ENCODE results near the gene RPS19BP1. TPM values are rescaled to one million over a fixed set of nuclear protein-coding genes. Genes with fewer than 3 reads are reported as not detected.

The RPS19BP1 gene
- total and polyA plus RNA-seq, 4 experiments from 2014 or later = 66.9 to 112 (median 85.3) TPM

GRCh38 chr22:39535357-39535725, 2.8 kb upstream of the RPS19BP1 start:
- intact Hi-C loops (cut with micrococcal nuclease) = no loop called here
- Mint-ChIP-seq H3K4me1 (peaks cover 19 to 32% (median 26%) of the 10 kb centered on the region in 4 donors), H3K9me3 (peaks cover 0 to 2% (median 0%) of the 10 kb centered on the region in 8 donors), H3K4me3 (no peak overlapping the region), H3K27me3 (no peaks in the 10 kb centered on the region), H3K36me3 (peaks cover 10 to 19% of the 10 kb centered on the region in 2 donors), H3K27ac (no peak overlapping the region)
- Histone ChIP-seq H3K4me3 (ENCODE audit: low read length in 2 of 2) (no peak overlapping the region), H3K9me3 (ENCODE audit: control insufficient read depth in 1 of 2, low read length in 2 of 2) (no peaks in the 10 kb centered on the region), H3K27me3 (ENCODE audit: insufficient read depth, low read length) (no peaks in the 10 kb centered on the region), H3K27ac (ENCODE audit: low read depth, low read length) (no peak overlapping the region), H3K36me3 (ENCODE audit: insufficient read depth, low read length) (no peaks in the 10 kb centered on the region), H3K4me1 (ENCODE audit: insufficient read depth, low read length) (peaks cover 27% of the 10 kb centered on the region)
- CTCF ChIA-PET (ENCODE audit: partially characterized antibody) = interaction anchor here (0.6 to 8.7 kb wide), 24 partner anchors 9 to 951 kb away, joined by 3 to 179 read pairs (median 5); partner anchors contain the start of gene ADSL
- DNase-seq = peak in 1 of 5 donors; percentile 38
- POLR2A ChIA-PET (ENCODE audit: partially characterized antibody) = interaction anchor here (1.0 to 4.4 kb wide), 7 partner anchors 15 to 813 kb away, joined by 3 to 41 read pairs (median 8); partner anchors contain the start of genes ADSL, ATF4 and MIEF1

DNA sequence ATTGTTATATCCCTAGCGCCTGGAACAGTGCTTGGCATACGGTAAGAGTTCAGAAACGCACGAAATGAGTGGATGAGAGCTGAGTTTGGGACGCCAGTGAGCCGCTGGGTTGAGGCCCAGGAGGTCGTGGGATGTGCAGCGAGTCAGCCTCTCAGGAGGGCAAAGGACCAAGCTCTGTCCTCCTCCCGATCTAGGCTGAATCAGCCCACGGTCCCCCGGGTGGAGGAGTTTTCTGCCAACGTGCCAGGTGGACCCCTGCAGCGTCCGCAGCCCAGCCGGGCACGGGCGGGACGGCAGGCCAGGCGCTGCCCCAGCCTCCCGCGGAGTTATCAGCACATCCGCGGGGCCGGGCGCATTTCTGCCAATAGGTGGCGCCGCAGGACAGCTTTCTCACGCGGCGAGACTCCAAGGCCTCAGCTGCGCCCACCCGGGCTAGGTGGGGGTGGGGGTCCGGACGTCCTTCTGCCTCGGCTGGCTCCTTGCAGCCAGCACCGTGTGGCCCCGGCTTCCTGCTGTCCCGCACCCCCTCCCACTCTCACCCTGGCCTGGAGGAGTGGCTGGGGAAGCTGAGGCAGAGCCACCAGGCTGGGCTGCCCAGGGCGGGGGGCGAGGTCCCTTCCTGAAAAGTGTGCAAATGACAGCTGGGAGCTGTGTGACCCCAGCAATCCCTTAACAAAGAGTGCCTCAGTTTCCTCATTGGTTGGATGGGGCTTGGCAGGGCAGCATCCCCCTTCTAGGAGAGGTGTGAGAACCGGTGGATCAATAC, 2.2 kb upstream of the RPS19BP1 start:
- H3K36me3 ChIP-seq (ENCODE audit: insufficient read depth, low read length) = peaks cover 5% of the 10 kb centered on the region
- H3K36me3 Mint-ChIP-seq = peaks cover 10 to 23% of the 10 kb centered on the region in 2 donors
- no peaks in the 10 kb centered on the region for H3K27me3 Mint-ChIP-seq
- H3K4me1 Mint-ChIP-seq = peaks cover 24 to 37% (median 31%) of the 10 kb centered on the region in 4 donors
- peak; percentile 68 to 77 (median 73) for DNase-seq
- peaks cover 0 to 2% (median 0%) of the 10 kb centered on the region in 8 donors for H3K9me3 Mint-ChIP-seq
- no peak overlapping the region for H3K27ac ChIP-seq (ENCODE audit: low read depth, low read length)
- H3K4me1 ChIP-seq (ENCODE audit: insufficient read depth, low read length) = peaks cover 33% of the 10 kb centered on the region
- H3K27me3 ChIP-seq (ENCODE audit: insufficient read depth, low read length) = no peaks in the 10 kb centered on the region
- ChIA-PET POLR2A (ENCODE audit: partially characterized antibody) (interaction anchor here (0.8 to 4.4 kb wide), 11 partner anchors 10 to 813 kb away, joined by 3 to 41 read pairs (median 4); partner anchors contain the start of genes ADSL, ATF4, MIEF1 and RPL3), CTCF (ENCODE audit: partially characterized antibody) (interaction anchor here (0.6 to 8.7 kb wide), 30 partner anchors 8 to 952 kb away, joined by 3 to 179 read pairs (median 4); partner anchors contain the start of genes ADSL and MIEF1)
- H3K4me3 Mint-ChIP-seq = peak overlapping the region in 2 of 8 donors; percentile 10 to 36
- H3K4me3 ChIP-seq (ENCODE audit: low read length in 2 of 2) = peak overlapping the region in 1 of 2 donors; percentile 24
- no peaks in the 10 kb centered on the region for H3K9me3 ChIP-seq (ENCODE audit: control insufficient read depth in 1 of 2, low read length in 2 of 2)
- H3K27ac Mint-ChIP-seq = peak overlapping the region in 2 of 7 donors; percentile 18 to 77
- intact Hi-C loops (cut with micrococcal nuclease) = loop anchor here (1.0 kb wide), 3 partner anchors 406 to 814 kb away; no protein-coding TSS in a partner anchor

DNA sequence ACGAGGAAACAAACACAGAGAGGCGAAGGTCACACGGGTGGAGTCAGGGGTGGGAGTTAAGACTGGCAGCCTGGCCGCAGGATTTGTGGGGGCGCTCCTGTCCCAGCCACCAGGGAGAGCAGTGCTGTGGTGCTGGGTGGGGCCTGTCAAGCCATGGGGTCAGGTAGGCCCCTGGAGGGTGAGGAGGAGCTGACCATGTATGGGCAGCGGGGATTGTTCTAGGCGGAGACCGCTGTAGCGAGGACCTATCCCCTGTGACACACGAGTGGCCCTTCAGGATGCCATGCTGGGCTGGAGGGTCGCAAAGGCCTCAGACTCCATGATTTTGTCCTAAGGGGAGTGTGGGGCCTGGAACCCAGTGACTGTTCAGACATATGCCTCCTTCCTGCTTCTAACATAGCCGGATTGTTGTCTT, 1.6 kb upstream of the RPS19BP1 start:
- peak in 1 of 5 donors; percentile 28 for DNase-seq
- Mint-ChIP-seq H3K9me3 (peaks cover 0 to 2% (median 0%) of the 10 kb centered on the region in 8 donors), H3K27me3 (no peaks in the 10 kb centered on the region), H3K4me3 (no peak overlapping the region), H3K27ac (peak overlapping the region in 4 of 7 donors; percentile 18 to 59 (median 42)), H3K4me1 (peaks cover 28 to 44% (median 36%) of the 10 kb centered on the region in 4 donors), H3K36me3 (peaks cover 10 to 30% of the 10 kb centered on the region in 2 donors)
- Histone ChIP-seq H3K9me3 (ENCODE audit: control insufficient read depth in 1 of 2, low read length in 2 of 2) (no peaks in the 10 kb centered on the region), H3K27me3 (ENCODE audit: insufficient read depth, low read length) (no peaks in the 10 kb centered on the region), H3K27ac (ENCODE audit: low read depth, low read length) (no peak overlapping the region), H3K4me3 (ENCODE audit: low read length in 2 of 2) (no peak overlapping the region), H3K4me1 (ENCODE audit: insufficient read depth, low read length) (peaks cover 39% of the 10 kb centered on the region), H3K36me3 (ENCODE audit: insufficient read depth, low read length) (peaks cover 10% of the 10 kb centered on the region)
- intact Hi-C loops (cut with micrococcal nuclease) = loop anchor here (1.0 kb wide), 3 partner anchors 406 to 814 kb away; no protein-coding TSS in a partner anchor
- CTCF ChIA-PET (ENCODE audit: partially characterized antibody) = interaction anchor here (0.8 to 8.7 kb wide), 26 partner anchors 11 to 953 kb away, joined by 3 to 179 read pairs (median 5); partner anchors contain the start of genes ADSL and MIEF1
- POLR2A ChIA-PET (ENCODE audit: partially characterized antibody) = interaction anchor here (0.9 to 14.5 kb wide), 10 partner anchors 9 to 813 kb away, joined by 3 to 165 read pairs (median 6); partner anchors contain the start of genes ADSL, ATF4, MIEF1 and RPL3

DNA sequence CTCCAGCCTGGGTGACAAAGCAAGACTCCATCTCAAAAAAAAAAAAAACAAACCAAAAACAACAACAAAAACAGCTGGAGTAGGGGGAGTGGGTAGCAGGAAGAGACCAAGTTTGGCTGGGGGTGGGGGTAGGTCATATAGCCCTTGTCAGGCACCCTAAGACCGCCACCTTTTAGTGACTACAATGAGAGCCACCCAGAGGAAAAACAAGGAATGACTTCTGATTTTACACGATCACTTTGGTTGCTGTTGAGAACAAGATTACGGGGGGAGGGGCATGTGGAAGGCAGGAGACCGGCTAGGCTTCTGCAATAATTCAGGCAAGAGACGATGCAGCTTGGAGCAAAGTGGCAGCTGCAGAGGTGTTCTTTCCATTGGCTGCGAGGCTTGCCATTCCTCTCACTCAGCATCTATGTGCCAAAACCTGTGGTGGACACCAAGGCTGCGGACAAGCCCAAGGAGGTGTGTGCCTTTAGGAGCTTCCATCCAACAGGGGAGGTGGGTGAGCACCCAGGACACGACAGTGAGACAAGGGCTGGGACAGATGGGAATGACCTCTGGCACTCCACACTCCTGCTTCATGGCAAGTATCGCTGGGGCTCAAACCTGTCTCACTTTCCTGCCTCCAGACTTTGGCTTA, 1.7 kb downstream of the RPS19BP1 start:
- intact Hi-C loops (cut with micrococcal nuclease) = no loop called here
- Histone ChIP-seq H3K27me3 (ENCODE audit: insufficient read depth, low read length) (no peaks in the 10 kb centered on the region), H3K36me3 (ENCODE audit: insufficient read depth, low read length) (peaks cover 20% of the 10 kb centered on the region), H3K4me1 (ENCODE audit: insufficient read depth, low read length) (peaks cover 70% of the 10 kb centered on the region), H3K4me3 (ENCODE audit: low read length in 2 of 2) (no peak overlapping the region), H3K9me3 (ENCODE audit: control insufficient read depth in 1 of 2, low read length in 2 of 2) (no peaks in the 10 kb centered on the region), H3K27ac (ENCODE audit: low read depth, low read length) (no peak overlapping the region)
- peaks cover 0 to 2% (median 0%) of the 10 kb centered on the region in 8 donors for H3K9me3 Mint-ChIP-seq
- H3K4me3 Mint-ChIP-seq = peak overlapping the region; percentile 92 to 98 (median 96)
- POLR2A ChIA-PET (ENCODE audit: partially characterized antibody) = interaction anchor here (0.9 to 14.5 kb wide), 13 partner anchors 9 to 514 kb away, joined by 3 to 165 read pairs (median 9); partner anchors contain the start of genes ATF4, CBX7, MIEF1 and RPL3
- H3K27ac Mint-ChIP-seq = peak overlapping the region; percentile 73 to 100 (median 90)
- CTCF ChIA-PET (ENCODE audit: partially characterized antibody) = interaction anchor here (0.9 to 12.4 kb wide), 14 partner anchors 8 to 514 kb away, joined by 3 to 345 read pairs (median 12); partner anchors contain the start of genes ATF4 and TAB1
- H3K27me3 Mint-ChIP-seq = no peaks in the 10 kb centered on the region
- H3K36me3 Mint-ChIP-seq = peaks cover 10 to 45% of the 10 kb centered on the region in 2 donors
- peaks cover 40 to 74% (median 63%) of the 10 kb centered on the region in 4 donors for H3K4me1 Mint-ChIP-seq
- DNase-seq = peak in 2 of 5 donors; percentile 34 to 47

DNA sequence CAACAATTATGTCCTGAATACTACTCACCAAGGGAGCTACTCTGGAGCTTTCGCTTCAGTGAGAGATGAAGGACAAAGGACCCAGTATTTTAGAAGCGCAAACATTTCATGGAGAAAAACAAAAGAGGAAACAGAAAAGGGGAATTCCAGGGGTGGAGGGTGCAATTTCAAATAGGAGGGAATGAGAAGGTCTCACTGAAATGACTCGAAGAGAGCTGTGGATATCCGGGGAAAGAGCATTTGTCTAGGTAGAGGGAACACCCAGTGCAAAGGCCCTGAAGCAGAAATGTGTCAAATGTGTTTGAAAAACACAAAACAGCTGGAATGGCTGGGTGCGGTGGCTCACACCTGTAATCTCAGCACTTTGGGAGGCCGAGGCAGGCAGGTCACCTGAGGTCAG, 2.4 kb downstream of the RPS19BP1 start:
- no peaks in the 10 kb centered on the region for H3K9me3 ChIP-seq (ENCODE audit: control insufficient read depth in 1 of 2, low read length in 2 of 2)
- peak overlapping the region; percentile 29 for H3K27ac ChIP-seq (ENCODE audit: low read depth, low read length)
- H3K4me3 Mint-ChIP-seq = peak overlapping the region; percentile 15 to 64 (median 41)
- intact Hi-C loops (cut with micrococcal nuclease) = no loop called here
- CTCF ChIA-PET (ENCODE audit: partially characterized antibody) = interaction anchor here (1.1 to 12.4 kb wide), 11 partner anchors 10 to 514 kb away, joined by 4 to 345 read pairs (median 18); partner anchors contain the start of genes ATF4 and TAB1
- H3K36me3 Mint-ChIP-seq = peaks cover 10 to 50% of the 10 kb centered on the region in 2 donors
- H3K4me1 ChIP-seq (ENCODE audit: insufficient read depth, low read length) = peaks cover 74% of the 10 kb centered on the region
- peaks cover 0 to 2% (median 0%) of the 10 kb centered on the region in 8 donors for H3K9me3 Mint-ChIP-seq
- H3K27ac Mint-ChIP-seq = peak overlapping the region in 6 of 7 donors; percentile 32 to 100 (median 90)
- POLR2A ChIA-PET (ENCODE audit: partially characterized antibody) = interaction anchor here (0.9 to 14.5 kb wide), 13 partner anchors 8 to 514 kb away, joined by 3 to 165 read pairs (median 9); partner anchors contain the start of genes ATF4, CBX7, MIEF1 and RPL3
- H3K4me1 Mint-ChIP-seq = peaks cover 43 to 81% (median 68%) of the 10 kb centered on the region in 4 donors
- DNase-seq = no peak
- no peaks in the 10 kb centered on the region for H3K27me3 Mint-ChIP-seq
- no peak overlapping the region for H3K4me3 ChIP-seq (ENCODE audit: low read length in 2 of 2)
- peaks cover 20% of the 10 kb centered on the region for H3K36me3 ChIP-seq (ENCODE audit: insufficient read depth, low read length)
- H3K27me3 ChIP-seq (ENCODE audit: insufficient read depth, low read length) = no peaks in the 10 kb centered on the region

DNA sequence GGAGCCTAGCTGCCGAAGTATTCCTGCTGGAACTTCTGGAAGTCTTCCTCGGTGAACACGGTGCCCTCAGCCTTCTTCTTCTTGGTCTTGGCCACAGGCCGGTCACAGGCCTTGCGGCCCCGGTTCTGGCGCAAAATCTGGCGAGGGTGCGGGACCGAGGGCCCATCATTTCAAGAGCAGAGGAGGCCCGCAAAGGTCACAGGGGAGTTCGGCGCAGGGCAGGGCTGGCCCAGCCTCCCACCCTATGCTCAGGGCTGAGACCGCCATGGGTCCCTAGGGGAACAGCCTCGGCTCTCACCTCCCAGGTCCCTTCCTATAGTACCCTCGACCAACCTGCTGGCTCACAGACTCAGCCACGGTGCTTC, 3.1 kb downstream of the RPS19BP1 start:
- POLR2A ChIA-PET (ENCODE audit: partially characterized antibody) = interaction anchor here (0.7 to 14.5 kb wide), 22 partner anchors 7 to 514 kb away, joined by 3 to 165 read pairs (median 5); partner anchors contain the start of genes ATF4, MIEF1, RPL3 and TAB1
- CTCF ChIA-PET (ENCODE audit: partially characterized antibody) = interaction anchor here (0.8 to 12.4 kb wide), 25 partner anchors 9 to 515 kb away, joined by 3 to 345 read pairs (median 7); partner anchors contain the start of genes ATF4, MIEF1, RPL3 and TAB1
- intact Hi-C loops (cut with micrococcal nuclease) = loop anchor here (1.0 to 10.0 kb wide), 5 partner anchors 34 to 359 kb away; partner anchors contain the start of genes PDGFB and TAB1
- H3K4me1 Mint-ChIP-seq = peaks cover 46 to 88% (median 72%) of the 10 kb centered on the region in 4 donors
- no peaks in the 10 kb centered on the region for H3K9me3 ChIP-seq (ENCODE audit: control insufficient read depth in 1 of 2, low read length in 2 of 2)
- no peaks in the 10 kb centered on the region for H3K27me3 ChIP-seq (ENCODE audit: insufficient read depth, low read length)
- peaks cover 78% of the 10 kb centered on the region for H3K4me1 ChIP-seq (ENCODE audit: insufficient read depth, low read length)
- H3K27ac ChIP-seq (ENCODE audit: low read depth, low read length) = peak overlapping the region; percentile 29
- peaks cover 21% of the 10 kb centered on the region for H3K36me3 ChIP-seq (ENCODE audit: insufficient read depth, low read length)
- peaks cover 0 to 2% (median 0%) of the 10 kb centered on the region in 8 donors for H3K9me3 Mint-ChIP-seq
- no peak for DNase-seq
- H3K27ac Mint-ChIP-seq = peak overlapping the region in 5 of 7 donors; percentile 90 to 100 (median 90)
- H3K27me3 Mint-ChIP-seq = no peaks in the 10 kb centered on the region
- H3K4me3 Mint-ChIP-seq = peak overlapping the region; percentile 47 to 81 (median 67)
- no peak overlapping the region for H3K4me3 ChIP-seq (ENCODE audit: low read length in 2 of 2)
- H3K36me3 Mint-ChIP-seq = peaks cover 14 to 57% of the 10 kb centered on the region in 2 donors
